Left ventricle myocardium inferior (tissue), 1 donor: Measurements from ENCODE around the gene ZFHX2. TPM values are rescaled to one million over a fixed set of nuclear protein-coding genes. Genes with fewer than 3 reads are reported as not detected.

Source experiments
- DNase-seq: peaks from one replicate; pipeline ENCODE4 v3.0.0-alpha.2; 2020
- H3K27ac ChIP-seq: fragments of 200-600 bp; replicated peaks from 2 replicates; pipeline ENCODE4 v1.8.0; 2021
- H3K27me3 ChIP-seq: fragments of 200-600 bp; 2 replicates; pipeline ENCODE4 v1.8.0; 2021; ENCODE audit warnings: low read depth
- H3K36me3 ChIP-seq: fragments of 200-600 bp; 2 replicates; pipeline ENCODE4 v1.8.0; 2021
- H3K4me1 ChIP-seq: fragments of 200-600 bp; 2 replicates; pipeline ENCODE4 v1.8.0; 2021
- H3K4me3 ChIP-seq: fragments of 200-600 bp; 2 replicates; pipeline ENCODE4 v1.8.0; 2021; ENCODE audit warnings: mild to moderate bottlenecking, moderate library complexity
- H3K9me3 ChIP-seq: fragments of 200-600 bp; replicated peaks from 2 replicates; pipeline ENCODE4 v1.8.0; 2021
- CTCF ChIP-seq: fragments of 200-600 bp; IDR thresholded peaks from 2 replicates; pipeline ENCODE4 v1.8.0; 2021; ENCODE audit warnings: antibody characterized with exemption, mild to moderate bottlenecking, borderline replicate concordance
- intact Hi-C: fragments of 100-400 bp; cut with micrococcal nuclease; formaldehyde crosslinking; loops from one replicate; pipeline ENCODE4 v1.11.0; 2022
- total RNA-seq: library from RNA; stranded (reverse); fragmentation: NEBNext Ultra II Directional; extraction: Animal tissue kit (Norgen Biotek cat#: 25700); gene quantifications from one replicate; pipeline ENCODE4 v1.2.1, GENCODE V29; 2021
- donor health status: DM: no; HTN: yes; CAD: no; lungs with severe emphysema.

ZFHX2 gene
- total RNA-seq, 1 donor from 2014 or later = 0.74 TPM

DNA sequence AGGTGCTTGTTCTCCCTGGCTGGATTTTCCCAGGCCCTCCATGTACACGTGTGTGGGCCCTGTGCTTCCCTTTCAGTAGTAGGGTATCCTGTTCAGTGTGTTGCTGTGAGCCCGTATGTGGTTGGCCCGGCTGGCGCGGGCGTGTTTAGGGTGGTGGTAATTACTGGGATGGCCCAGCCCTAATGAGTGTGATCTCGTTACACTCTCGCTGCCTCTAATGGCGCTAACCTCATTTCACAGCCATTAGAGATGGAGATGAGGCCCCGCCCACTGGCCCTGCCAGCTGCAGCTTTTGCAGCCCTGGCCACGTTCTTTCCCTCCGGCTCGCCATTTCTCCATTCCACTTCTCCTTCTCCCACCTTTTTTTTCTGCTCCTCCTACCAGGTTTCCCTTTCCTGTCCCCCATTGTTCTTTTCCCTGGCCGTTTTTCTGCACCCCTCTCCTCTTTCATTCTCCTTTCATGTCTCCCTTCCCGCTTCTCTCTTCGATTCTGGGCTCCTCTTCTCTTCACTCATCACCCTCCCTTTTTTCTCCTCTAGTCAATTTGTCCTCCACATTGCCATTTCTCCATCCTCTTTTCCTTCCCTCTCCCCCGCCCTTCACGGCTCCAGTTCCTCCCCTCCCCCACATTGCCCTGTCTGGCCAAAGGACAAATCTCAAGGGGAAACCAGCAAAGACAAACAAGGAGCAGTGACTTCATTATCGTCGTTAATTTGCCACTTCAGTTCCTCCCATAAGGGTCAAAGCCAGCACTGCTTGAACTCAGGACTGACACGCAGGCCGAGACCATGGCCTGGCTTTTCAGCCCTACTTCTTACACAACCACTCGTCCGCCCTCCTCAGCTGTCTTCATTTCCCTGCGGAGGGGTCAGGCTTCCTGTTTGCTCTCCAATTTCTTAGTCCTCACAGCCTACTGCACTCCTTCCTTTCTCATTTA, 6.8 kb downstream of the ZFHX2 start:
- Histone ChIP-seq H3K36me3 (no peaks in the 10 kb centered on the region), H3K4me1 (peaks cover 18% of the 10 kb centered on the region), H3K27me3 (peaks cover 7% of the 10 kb centered on the region), H3K9me3 (no peaks in the 10 kb centered on the region), H3K27ac (peak overlapping the region; percentile 73), H3K4me3 (no peak overlapping the region)
- peak; percentile 61 for DNase-seq
- intact Hi-C loops = no loop called here
- TF ChIP-seq CTCF = no peak

DNA sequence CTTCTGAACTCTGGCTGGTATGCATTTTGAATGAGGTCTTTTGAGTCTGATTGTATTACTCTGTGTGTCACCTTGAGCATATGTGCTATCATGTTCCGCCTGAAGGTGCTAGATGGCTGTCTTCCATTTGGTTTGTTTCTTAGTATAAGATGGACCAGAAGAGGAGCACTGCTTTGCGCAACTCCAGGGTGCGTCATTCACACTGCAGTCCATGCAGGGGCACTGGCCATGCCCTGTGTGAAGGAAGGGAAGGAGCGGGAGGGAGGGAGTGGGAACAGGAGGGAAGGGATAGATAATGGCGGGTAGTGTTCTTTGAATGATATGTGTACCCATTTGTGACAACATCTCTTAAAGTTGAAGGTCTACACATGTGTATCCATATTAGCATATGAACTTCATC, 8.2 kb downstream of the ZFHX2 start:
- intact Hi-C loops = no loop called here
- no peak overlapping the region for H3K4me3 ChIP-seq
- peaks cover 18% of the 10 kb centered on the region for H3K4me1 ChIP-seq
- no peak for DNase-seq
- H3K27ac ChIP-seq = no peak overlapping the region
- TF ChIP-seq CTCF = no peak
- H3K27me3 ChIP-seq = peaks cover 3% of the 10 kb centered on the region
- H3K9me3 ChIP-seq = no peaks in the 10 kb centered on the region
- no peaks in the 10 kb centered on the region for H3K36me3 ChIP-seq

- H3K27ac ChIP-seq = no peak overlapping the region
- H3K4me1 ChIP-seq = peaks cover 18% of the 10 kb centered on the region
- no peak overlapping the region for H3K4me3 ChIP-seq
- DNase-seq = no peak
- no peaks in the 10 kb centered on the region for H3K9me3 ChIP-seq
- H3K36me3 ChIP-seq = no peaks in the 10 kb centered on the region
- TF ChIP-seq CTCF = no peak
- intact Hi-C loops = no loop called here
- H3K27me3 ChIP-seq = no peaks in the 10 kb centered on the region
Observed at GRCh38 chr14:23542261-23542660, 9.3 kb downstream of the ZFHX2 start.

DNA sequence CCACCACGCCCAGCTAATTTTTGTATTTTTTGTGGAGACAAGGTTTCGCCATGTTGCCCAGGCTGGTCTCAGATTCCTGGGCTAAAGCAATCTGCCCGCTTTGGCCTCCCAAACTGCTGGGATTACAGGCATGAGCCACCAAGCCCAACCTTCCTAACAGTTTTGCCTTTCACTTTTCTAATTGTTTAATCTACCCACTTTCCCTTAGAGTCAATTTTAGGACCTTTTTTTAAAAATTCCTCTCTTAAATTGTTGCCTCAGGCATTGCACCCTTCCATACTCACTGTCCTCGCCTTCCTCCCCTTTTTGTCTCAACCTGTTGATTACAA, 11.5 kb downstream of the ZFHX2 start:
- no peak overlapping the region for H3K4me3 ChIP-seq
- H3K9me3 ChIP-seq = no peaks in the 10 kb centered on the region
- peaks cover 7% of the 10 kb centered on the region for H3K4me1 ChIP-seq
- H3K27ac ChIP-seq = no peak overlapping the region
- H3K36me3 ChIP-seq = no peaks in the 10 kb centered on the region
- H3K27me3 ChIP-seq = no peaks in the 10 kb centered on the region
- no peak for TF ChIP-seq CTCF
- DNase-seq = no peak
- intact Hi-C loops = no loop called here

DNA sequence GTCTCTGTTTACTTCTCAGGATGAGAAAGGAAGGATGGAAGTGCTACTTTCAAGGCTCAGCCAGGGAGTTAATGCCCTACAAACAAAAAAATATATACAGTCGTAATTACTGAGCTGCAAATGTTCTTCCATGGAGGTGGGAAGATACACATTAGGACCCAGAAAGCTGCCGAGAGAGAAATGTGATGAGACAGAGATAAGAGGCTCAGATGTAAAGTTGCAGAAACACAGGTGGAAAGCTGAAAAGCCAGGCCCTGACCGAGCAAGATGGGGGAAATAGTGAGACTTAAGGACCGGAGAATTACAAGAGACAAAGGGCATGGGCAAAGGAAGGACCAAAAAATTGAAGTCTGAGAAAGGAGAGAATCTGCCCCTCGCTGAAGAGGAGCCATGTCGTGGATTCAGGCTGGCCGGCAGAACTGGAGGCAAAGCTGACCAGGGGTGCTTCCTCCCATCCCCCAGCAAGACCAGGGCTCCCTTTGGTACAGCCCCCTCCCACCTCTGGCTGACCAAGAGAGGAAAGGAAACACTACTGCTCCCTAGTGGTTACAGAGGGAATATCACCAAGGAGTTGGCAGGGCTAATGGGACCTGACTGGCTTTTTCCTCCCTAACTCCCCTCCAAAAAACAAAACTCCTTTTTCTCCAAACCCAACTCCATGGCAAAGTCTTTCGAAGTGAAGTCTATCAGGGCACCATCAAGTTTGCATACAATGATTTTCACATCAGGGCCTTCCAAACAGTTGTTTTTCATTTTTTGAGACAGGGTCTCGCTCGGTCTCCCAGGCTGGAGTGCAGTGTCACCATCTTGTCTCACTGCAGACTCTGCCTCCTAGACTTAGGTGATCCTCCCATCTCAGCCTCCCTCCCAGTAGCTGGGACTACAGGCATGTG, 12.1 kb downstream of the ZFHX2 start:
- no peak for DNase-seq
- Histone ChIP-seq H3K4me3 (no peak overlapping the region), H3K4me1 (peaks cover 2% of the 10 kb centered on the region), H3K27me3 (no peaks in the 10 kb centered on the region), H3K27ac (peak overlapping the region; percentile 7), H3K36me3 (no peaks in the 10 kb centered on the region), H3K9me3 (no peaks in the 10 kb centered on the region)
- intact Hi-C loops = no loop called here
- peak; percentile 79 for TF ChIP-seq CTCF
